WTC11 (cell line): ENCODE results near the gene BORCS5. TPM values are rescaled to one million over a fixed set of nuclear protein-coding genes. Genes with fewer than 3 reads are reported as not detected.
A peak's percentile ranks its signal among the peaks of the same experiment; 100 is the strongest.

Source experiments
- ATAC-seq: fragments of 200-7000 bp; cut with Tn5 transposase; 2 replicates; pipeline ENCODE4 v1.10.0; 2021; ENCODE audit warnings: mild to moderate bottlenecking, moderate library complexity
- Bru-seq: library from RNA; stranded (reverse); fragments of 400-500 nt; gene quantifications from one replicate; lab custom pipeline; 2021; lab: Mats Ljungman, UMichigan
- CTCF ChIA-PET: fragments of 300-600 bp; sonication (Branson Sonifier 250); formaldehyde crosslinking; loops from one replicate; lab custom pipeline; 2021; ENCODE audit warnings: antibody characterized with exemption; lab: Charles Lee
- POLR2A ChIA-PET: fragments of 350-600 bp; sonication (Branson Sonifier 250); formaldehyde crosslinking; loops from one replicate; lab custom pipeline; 2021; ENCODE audit warnings: antibody characterized with exemption; lab: Charles Lee
- DNase-seq: peaks from one replicate; pipeline ENCODE4 v3.0.0; 2021; ENCODE audit warnings: low spot score
- H3K27ac Mint-ChIP-seq: 2 replicates; pipeline ENCODE4 v1.8.0; 2021; ENCODE audit warnings: mixed read lengths
- H3K27me3 Mint-ChIP-seq: 2 replicates; pipeline ENCODE4 v1.8.0; 2021; ENCODE audit warnings: low read depth, mild to moderate bottlenecking, moderate library complexity, mixed read lengths
- H3K36me3 Mint-ChIP-seq: 2 replicates; pipeline ENCODE4 v1.8.0; 2021; ENCODE audit warnings: mixed read lengths
- H3K4me1 Mint-ChIP-seq: 2 replicates; pipeline ENCODE4 v1.8.0; 2022; ENCODE audit warnings: mixed read lengths
- H3K4me3 Mint-ChIP-seq: 2 replicates; pipeline ENCODE4 v1.8.0; 2021; ENCODE audit warnings: mild to moderate bottlenecking, moderate library complexity, mixed read lengths
- H3K9me3 Mint-ChIP-seq: 2 replicates; pipeline ENCODE4 v1.8.0; 2021; ENCODE audit warnings: mixed read lengths
- AR ChIP-seq: fragments of 250-450 bp; sonication (Bioruptor Pico); IDR thresholded peaks from 2 replicates; pipeline ENCODE4 v1.9.0; 2021; ENCODE audit warnings: mild to moderate bottlenecking
- CREM ChIP-seq: sonication (generic); formaldehyde crosslinking; IDR thresholded peaks from 2 replicates; pipeline ENCODE4 v1.8.1; 2022; ENCODE audit warnings: mild to moderate bottlenecking, missing genetic modification reagents, moderate library complexity
- E2F5 ChIP-seq: sonication (generic); formaldehyde crosslinking; IDR thresholded peaks from 2 replicates; pipeline ENCODE4 v1.8.1; 2022; ENCODE audit warnings: mild to moderate bottlenecking, moderate library complexity, missing genetic modification reagents
- ETV6 ChIP-seq: sonication (generic); formaldehyde crosslinking; IDR thresholded peaks from 2 replicates; pipeline ENCODE4 v1.8.1; 2022; ENCODE audit warnings: mild to moderate bottlenecking, missing genetic modification reagents
- FOXJ3 ChIP-seq: sonication (generic); formaldehyde crosslinking; IDR thresholded peaks from 2 replicates; pipeline ENCODE4 v1.9.0; 2021; ENCODE audit warnings: missing genetic modification reagents, mild to moderate bottlenecking, borderline replicate concordance
- FOXK1 ChIP-seq: sonication (generic); formaldehyde crosslinking; IDR thresholded peaks from 2 replicates; pipeline ENCODE4 v1.8.0; 2022; ENCODE audit warnings: mild to moderate bottlenecking, moderate library complexity, missing genetic modification reagents
- GABPB1 ChIP-seq: sonication (generic); formaldehyde crosslinking; IDR thresholded peaks from 2 replicates; pipeline ENCODE4 v1.8.1; 2023; ENCODE audit warnings: mild to moderate bottlenecking, missing genetic modification reagents
- MYBL2 ChIP-seq: sonication (generic); formaldehyde crosslinking; IDR thresholded peaks from 2 replicates; pipeline ENCODE4 v1.8.1; 2023; ENCODE audit warnings: mild to moderate bottlenecking, moderate library complexity, missing genetic modification reagents
- NR2C2 ChIP-seq: sonication (generic); formaldehyde crosslinking; IDR thresholded peaks from 2 replicates; pipeline ENCODE4 v1.8.0; 2022; ENCODE audit warnings: mild to moderate bottlenecking, missing genetic modification reagents
- SP1 ChIP-seq: sonication (generic); formaldehyde crosslinking; conservative IDR thresholded peaks from 2 replicates; pipeline ENCODE4 v1.8.1; 2022; ENCODE audit warnings: missing genetic modification reagents
- ZBTB21 ChIP-seq: sonication (generic); formaldehyde crosslinking; IDR thresholded peaks from 2 replicates; pipeline ENCODE4 v1.8.1; 2023; ENCODE audit warnings: mild to moderate bottlenecking, missing genetic modification reagents, borderline replicate concordance
- ZNF121 ChIP-seq: sonication (generic); formaldehyde crosslinking; IDR thresholded peaks from 2 replicates; pipeline ENCODE4 v1.8.0; 2023; ENCODE audit warnings: missing genetic modification reagents
- ZNF232 ChIP-seq: sonication (generic); formaldehyde crosslinking; IDR thresholded peaks from 2 replicates; pipeline ENCODE4 v1.8.0; 2022; ENCODE audit warnings: mild to moderate bottlenecking, missing genetic modification reagents
- ZNF532 ChIP-seq: fragments of 250-450 bp; sonication (Bioruptor Pico); IDR thresholded peaks from 2 replicates; pipeline ENCODE4 v1.9.0; 2021; ENCODE audit warnings: mild to moderate bottlenecking, borderline replicate concordance
- long read RNA-seq, 3 experiments: library from RNA in 1 of 3; library from capped mRNA in 1 of 3; library from polyadenylated mRNA in 1 of 3; unstranded in 2 of 3; stranded (forward) in 1 of 3; transcript quantifications; one replicate each; pipeline ENCODE4 v2.0.0, GENCODE V29; 2021
- total RNA-seq: library from RNA; stranded (reverse); gene quantifications from 3 replicates; pipeline ENCODE4 v1.2.3, GENCODE V29; 2021
- TF ChIP-seq, protein P1 (sequence below): sonication (generic); formaldehyde crosslinking; IDR thresholded peaks from 2 replicates; pipeline ENCODE4 v1.8.0; 2023; ENCODE audit warnings: missing genetic modification reagents, mild to moderate bottlenecking, borderline replicate concordance
- TF ChIP-seq, protein P2 (sequence below): sonication (generic); formaldehyde crosslinking; IDR thresholded peaks from 2 replicates; pipeline ENCODE4 v1.8.1; 2022; ENCODE audit warnings: mild to moderate bottlenecking, missing genetic modification reagents, moderate library complexity, borderline replicate concordance
- TF ChIP-seq, protein P3 (sequence below): sonication (generic); formaldehyde crosslinking; IDR thresholded peaks from 2 replicates; pipeline ENCODE4 v1.8.1; 2023; ENCODE audit warnings: mild to moderate bottlenecking, moderate library complexity, missing genetic modification reagents
- TF ChIP-seq, protein P4 (sequence below): sonication (generic); formaldehyde crosslinking; IDR thresholded peaks from 2 replicates; pipeline ENCODE4 v1.8.0; 2022; ENCODE audit warnings: mild to moderate bottlenecking, missing genetic modification reagents

Gene BORCS5
- total RNA-seq: 13.2 to 16.4 TPM (median 15.1 TPM) in 3 replicates
- percentile 58 among the genes with signal in this experiment for Bru-seq, nascent RNA
- long read RNA-seq, experiment 1, full-length matches to known transcripts: 25 of 26 reads
- long read RNA-seq, experiment 1, partial matches to known transcripts: 0 of 26 reads
- long read RNA-seq, experiment 1, other reads (novel, unspliced or antisense): 1 of 26 reads
- long read RNA-seq, experiment 2, full-length matches to known transcripts: 3 of 8 reads
- long read RNA-seq, experiment 2, partial matches to known transcripts: 2 of 8 reads
- long read RNA-seq, experiment 2, other reads (novel, unspliced or antisense): 3 of 8 reads
- long read RNA-seq, experiment 3, full-length matches to known transcripts: 9 of 9 reads
- long read RNA-seq, experiment 3, partial matches to known transcripts: 0 of 9 reads
- long read RNA-seq, experiment 3, other reads (novel, unspliced or antisense): 0 of 9 reads

- Mint-ChIP-seq H3K9me3 (no peaks in the 10 kb centered on the region), H3K4me3 (peak within 1 kb of the TSS; percentile 82), H3K27me3 (no peaks in the 10 kb centered on the region), H3K36me3 (no peaks in the 10 kb centered on the region), H3K4me1 (peaks cover 28% of the 10 kb centered on the region), H3K27ac (peak within 1 kb of the TSS; percentile 64)
- peak; percentile 96 for ATAC-seq
- peak; percentile 98 for DNase-seq
- ChIA-PET CTCF (interaction anchor here (0.6 to 1.9 kb wide), 15 partner anchors 8 to 380 kb away, joined by 3 to 9 read pairs (median 3); partner anchors contain the start of gene LRP6), POLR2A (interaction anchor here (0.5 to 1.3 kb wide), 8 partner anchors 11 to 369 kb away, joined by 3 to 6 read pairs (median 3); no protein-coding TSS in a partner anchor)
- peak; percentile 66 for TF ChIP-seq GABPB1 (CRISPR knock-in tag)
- peak; percentile 80; the same call in 1 of the 2 replicates for TF ChIP-seq ZNF232
- no peak for TF ChIP-seq ZNF532 (CRISPR knock-in tag)
- TF ChIP-seq ZBTB21 (CRISPR knock-in tag): no peak
- no peak for TF ChIP-seq AR (CRISPR knock-in tag)
- TF ChIP-seq, protein P1, sequence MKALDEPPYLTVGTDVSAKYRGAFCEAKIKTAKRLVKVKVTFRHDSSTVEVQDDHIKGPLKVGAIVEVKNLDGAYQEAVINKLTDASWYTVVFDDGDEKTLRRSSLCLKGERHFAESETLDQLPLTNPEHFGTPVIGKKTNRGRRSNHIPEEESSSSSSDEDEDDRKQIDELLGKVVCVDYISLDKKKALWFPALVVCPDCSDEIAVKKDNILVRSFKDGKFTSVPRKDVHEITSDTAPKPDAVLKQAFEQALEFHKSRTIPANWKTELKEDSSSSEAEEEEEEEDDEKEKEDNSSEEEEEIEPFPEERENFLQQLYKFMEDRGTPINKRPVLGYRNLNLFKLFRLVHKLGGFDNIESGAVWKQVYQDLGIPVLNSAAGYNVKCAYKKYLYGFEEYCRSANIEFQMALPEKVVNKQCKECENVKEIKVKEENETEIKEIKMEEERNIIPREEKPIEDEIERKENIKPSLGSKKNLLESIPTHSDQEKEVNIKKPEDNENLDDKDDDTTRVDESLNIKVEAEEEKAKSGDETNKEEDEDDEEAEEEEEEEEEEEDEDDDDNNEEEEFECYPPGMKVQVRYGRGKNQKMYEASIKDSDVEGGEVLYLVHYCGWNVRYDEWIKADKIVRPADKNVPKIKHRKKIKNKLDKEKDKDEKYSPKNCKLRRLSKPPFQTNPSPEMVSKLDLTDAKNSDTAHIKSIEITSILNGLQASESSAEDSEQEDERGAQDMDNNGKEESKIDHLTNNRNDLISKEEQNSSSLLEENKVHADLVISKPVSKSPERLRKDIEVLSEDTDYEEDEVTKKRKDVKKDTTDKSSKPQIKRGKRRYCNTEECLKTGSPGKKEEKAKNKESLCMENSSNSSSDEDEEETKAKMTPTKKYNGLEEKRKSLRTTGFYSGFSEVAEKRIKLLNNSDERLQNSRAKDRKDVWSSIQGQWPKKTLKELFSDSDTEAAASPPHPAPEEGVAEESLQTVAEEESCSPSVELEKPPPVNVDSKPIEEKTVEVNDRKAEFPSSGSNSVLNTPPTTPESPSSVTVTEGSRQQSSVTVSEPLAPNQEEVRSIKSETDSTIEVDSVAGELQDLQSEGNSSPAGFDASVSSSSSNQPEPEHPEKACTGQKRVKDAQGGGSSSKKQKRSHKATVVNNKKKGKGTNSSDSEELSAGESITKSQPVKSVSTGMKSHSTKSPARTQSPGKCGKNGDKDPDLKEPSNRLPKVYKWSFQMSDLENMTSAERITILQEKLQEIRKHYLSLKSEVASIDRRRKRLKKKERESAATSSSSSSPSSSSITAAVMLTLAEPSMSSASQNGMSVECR: peak; percentile 84; the same call in 1 of the 2 replicates
- TF ChIP-seq, protein P2, sequence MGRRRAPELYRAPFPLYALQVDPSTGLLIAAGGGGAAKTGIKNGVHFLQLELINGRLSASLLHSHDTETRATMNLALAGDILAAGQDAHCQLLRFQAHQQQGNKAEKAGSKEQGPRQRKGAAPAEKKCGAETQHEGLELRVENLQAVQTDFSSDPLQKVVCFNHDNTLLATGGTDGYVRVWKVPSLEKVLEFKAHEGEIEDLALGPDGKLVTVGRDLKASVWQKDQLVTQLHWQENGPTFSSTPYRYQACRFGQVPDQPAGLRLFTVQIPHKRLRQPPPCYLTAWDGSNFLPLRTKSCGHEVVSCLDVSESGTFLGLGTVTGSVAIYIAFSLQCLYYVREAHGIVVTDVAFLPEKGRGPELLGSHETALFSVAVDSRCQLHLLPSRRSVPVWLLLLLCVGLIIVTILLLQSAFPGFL (CRISPR knock-in tag): no peak
- TF ChIP-seq FOXK1 (CRISPR knock-in tag): peak; percentile 87
- no peak for TF ChIP-seq NR2C2
- peak; percentile 72 for TF ChIP-seq CREM (CRISPR knock-in tag)
- TF ChIP-seq FOXJ3: no peak
- TF ChIP-seq, protein P3, sequence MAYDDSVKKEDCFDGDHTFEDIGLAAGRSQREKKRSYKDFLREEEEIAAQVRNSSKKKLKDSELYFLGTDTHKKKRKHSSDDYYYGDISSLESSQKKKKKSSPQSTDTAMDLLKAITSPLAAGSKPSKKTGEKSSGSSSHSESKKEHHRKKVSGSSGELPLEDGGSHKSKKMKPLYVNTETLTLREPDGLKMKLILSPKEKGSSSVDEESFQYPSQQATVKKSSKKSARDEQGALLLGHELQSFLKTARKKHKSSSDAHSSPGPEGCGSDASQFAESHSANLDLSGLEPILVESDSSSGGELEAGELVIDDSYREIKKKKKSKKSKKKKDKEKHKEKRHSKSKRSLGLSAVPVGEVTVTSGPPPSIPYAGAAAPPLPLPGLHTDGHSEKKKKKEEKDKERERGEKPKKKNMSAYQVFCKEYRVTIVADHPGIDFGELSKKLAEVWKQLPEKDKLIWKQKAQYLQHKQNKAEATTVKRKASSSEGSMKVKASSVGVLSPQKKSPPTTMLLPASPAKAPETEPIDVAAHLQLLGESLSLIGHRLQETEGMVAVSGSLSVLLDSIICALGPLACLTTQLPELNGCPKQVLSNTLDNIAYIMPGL (CRISPR knock-in tag): peak; percentile 95
- 0 out of 2 replicates have a peak, but pooled peaks have one; percentile 53 for TF ChIP-seq MYBL2 (CRISPR knock-in tag)
- peak; percentile 95 for TF ChIP-seq ETV6
- TF ChIP-seq E2F5: 0 out of 2 replicates have a peak, but pooled peaks have one; percentile 47
- TF ChIP-seq ZNF121 (CRISPR knock-in tag): no peak
- TF ChIP-seq SP1 (CRISPR knock-in tag): peak; percentile 92
- TF ChIP-seq, protein P4, sequence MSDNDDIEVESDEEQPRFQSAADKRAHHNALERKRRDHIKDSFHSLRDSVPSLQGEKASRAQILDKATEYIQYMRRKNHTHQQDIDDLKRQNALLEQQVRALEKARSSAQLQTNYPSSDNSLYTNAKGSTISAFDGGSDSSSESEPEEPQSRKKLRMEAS (CRISPR knock-in tag): peak; percentile 89
These were observed at the start of gene BORCS5 for GRCh38 chr12:12356896-12357718. TSS of gene BORCS5 (plus strand) at chr12:12357078. CDS start at chr12:12357452, 374 bp downstream.
